ENCODE results near the gene STAT4.

STAT4 gene

GRCh38 chr2:191176305-191176704, 25.5 kb upstream of the STAT4 start:
- no peak for DNase-seq (ENCODE audit: low read depth)

GRCh38 chr2:191174442-191174841, 23.6 kb upstream of the STAT4 start:
- DNase-seq (ENCODE audit: low read depth), result no peak

- no peak for DNase-seq (ENCODE audit: low read depth)
Measured at GRCh38 chr2:191173206-191173605, 22.4 kb upstream of the STAT4 start.

GRCh38 chr2:191171708-191172355, 21.0 kb upstream of the STAT4 start:
- DNase-seq (ENCODE audit: low read depth), result no peak

GRCh38 chr2:191171286-191171685, 20.5 kb upstream of the STAT4 start:
- no peak for DNase-seq (ENCODE audit: low read depth)

- DNase-seq (ENCODE audit: low read depth), result no peak
Measured at GRCh38 chr2:191170773-191171172, 20.0 kb upstream of the STAT4 start.

GRCh38 chr2:191170301-191170636, 19.5 kb upstream of the STAT4 start:
- DNase-seq (ENCODE audit: low read depth), result no peak

- DNase-seq (ENCODE audit: low read depth), result no peak
Measured at GRCh38 chr2:191169456-191170300, 18.9 kb upstream of the STAT4 start.

- no peak for DNase-seq (ENCODE audit: low read depth)
Measured at GRCh38 chr2:191167766-191168165, 17.0 kb upstream of the STAT4 start.

- DNase-seq (ENCODE audit: low read depth), result no peak
Measured at GRCh38 chr2:191166756-191167445, 16.1 kb upstream of the STAT4 start.

- DNase-seq (ENCODE audit: low read depth), result no peak
Measured at GRCh38 chr2:191166111-191166755, 15.4 kb upstream of the STAT4 start.

GRCh38 chr2:191165176-191165643, 14.4 kb upstream of the STAT4 start:
- DNase-seq (ENCODE audit: low read depth), result no peak

- no peak for DNase-seq (ENCODE audit: low read depth)
Measured at GRCh38 chr2:191158747-191159146, 8.0 kb upstream of the STAT4 start.

GRCh38 chr2:191158193-191158592, 7.4 kb upstream of the STAT4 start:
- no peak for DNase-seq (ENCODE audit: low read depth)

- DNase-seq (ENCODE audit: low read depth), result no peak
Measured at GRCh38 chr2:191155608-191156071, 4.8 kb upstream of the STAT4 start.

GRCh38 chr2:191153716-191154115, 2.9 kb upstream of the STAT4 start:
- DNase-seq (ENCODE audit: low read depth), result no peak

- no peak for DNase-seq (ENCODE audit: low read depth)
Measured at GRCh38 chr2:191152482-191153240, 1.9 kb upstream of the STAT4 start.

- DNase-seq (ENCODE audit: low read depth), result no peak
Measured at GRCh38 chr2:191151331-191151730, 537 bp upstream of the STAT4 start.

- no peak for DNase-seq (ENCODE audit: low read depth)
Measured at GRCh38 chr2:191150230-191150599, 579 bp downstream of the STAT4 start.

GRCh38 chr2:191149391-191149790, 1.4 kb downstream of the STAT4 start:
- no peak for DNase-seq (ENCODE audit: low read depth)

GRCh38 chr2:191148791-191149190, 2.0 kb downstream of the STAT4 start:
- DNase-seq (ENCODE audit: low read depth), result no peak

- no peak for DNase-seq (ENCODE audit: low read depth)
Measured at GRCh38 chr2:191148281-191148680, 2.5 kb downstream of the STAT4 start.
